Suprapubic skin (tissue), 3 donors: ENCODE results near the gene IQSEC3.

Experiments used
- CTCF ChIP-seq, 2 donors: fragments of 200-600 bp in 1 of 2; fragments of 450-650 bp in 1 of 2; sonication (generic) in 1 of 2; IDR thresholded peaks; one replicate each; pipeline ENCODE4 v1.5.1; 2016 to 2019; ENCODE audit warnings: antibody characterized with exemption in 2 of 2, mild to moderate bottlenecking in 1 of 2, moderate library complexity in 1 of 2
- POLR2A ChIP-seq, 2 donors: fragments of 450-650 bp; IDR thresholded peaks; one replicate each; pipeline ENCODE4 v1.6.1; 2017; ENCODE audit warnings: antibody characterized with exemption in 2 of 2, mild to moderate bottlenecking in 2 of 2, moderate library complexity in 2 of 2

DNA sequence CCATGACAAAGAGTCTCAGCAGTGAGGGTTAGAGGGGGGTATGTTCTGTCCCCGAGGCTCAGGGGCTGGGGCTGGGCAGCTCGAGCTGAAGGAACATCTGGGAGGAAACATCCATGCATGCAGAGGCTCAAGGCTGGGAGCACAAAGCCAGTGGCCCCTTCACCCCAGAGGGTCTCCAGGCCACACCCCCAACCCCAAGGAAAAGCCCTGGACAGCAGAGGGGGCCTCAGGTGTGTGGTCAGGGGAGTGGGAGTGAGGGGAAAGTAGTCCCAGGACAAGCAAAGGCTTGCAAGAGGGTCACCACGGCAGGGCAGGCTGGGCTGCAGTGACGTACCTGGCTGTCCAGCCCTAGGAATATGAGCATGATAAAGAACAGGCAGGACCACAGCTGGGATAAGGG lies 129.9 kb downstream of the IQSEC3 start:
- no peak for TF ChIP-seq POLR2A (IDR thresholded peaks at IDR 0.05)
- TF ChIP-seq CTCF (IDR thresholded peaks at IDR 0.05): no peak
